Measurements from ENCODE around the gene ZNHIT6.

Gene ZNHIT6

GRCh38 chr1:85615586-85616363, 92.5 kb downstream of the ZNHIT6 start:
- TF ChIP-seq FOXP2 (optimal IDR thresholded peaks at IDR 0.05; ENCODE audit: borderline replicate concordance, extremely low read depth, extremely low read length, insufficient read depth) (no peak), TAF1 (IDR thresholded peaks at IDR 0.05; ENCODE audit: borderline replicate concordance, insufficient read depth, low read length) (no peak), SIN3A (IDR thresholded peaks at IDR 0.05; ENCODE audit: borderline replicate concordance, insufficient read depth, low read length) (no peak)

DNA sequence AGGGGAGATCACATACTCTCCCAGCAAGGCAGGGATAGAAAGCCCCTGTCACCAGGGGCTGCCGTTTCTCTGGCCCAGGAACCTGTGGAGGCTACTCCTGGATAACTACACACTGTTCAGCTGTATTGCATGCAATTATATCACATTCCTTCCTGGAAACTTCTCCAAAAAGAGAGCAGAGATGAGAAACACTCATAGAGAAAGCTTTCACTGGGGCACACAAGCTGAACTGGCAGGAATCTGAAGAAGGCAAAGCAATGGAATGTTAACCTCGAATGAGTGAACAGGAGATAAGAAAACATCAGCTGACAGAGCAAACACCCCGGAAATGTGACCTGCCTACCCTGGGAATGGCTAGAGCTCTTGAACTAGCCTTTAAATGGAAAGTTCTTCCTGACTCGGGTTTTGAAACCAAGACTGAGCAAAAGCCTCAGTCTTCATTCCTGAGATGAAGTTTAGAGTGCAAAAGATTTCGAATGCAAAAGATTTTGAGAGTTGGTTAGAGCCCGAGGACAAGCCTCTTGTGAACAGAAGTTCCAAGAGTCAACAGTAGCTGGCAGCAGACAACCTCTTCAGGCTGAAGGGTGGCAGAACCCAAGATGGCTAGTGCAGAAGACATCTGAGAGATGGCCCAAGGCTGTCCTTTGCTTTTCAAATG, 95.4 kb downstream of the ZNHIT6 start:
- TF ChIP-seq TAF1 (IDR thresholded peaks at IDR 0.05; ENCODE audit: borderline replicate concordance, insufficient read depth, low read length) (no peak), REST (IDR thresholded peaks at IDR 0.05; ENCODE audit: insufficient read depth in 1 of 2, low read depth in 2 of 2, low read length in 2 of 2) (no peak), POLR2AphosphoS5 (IDR thresholded peaks at IDR 0.05; ENCODE audit: low read depth, low read length) (no peak), SIN3A (IDR thresholded peaks at IDR 0.05; ENCODE audit: borderline replicate concordance, insufficient read depth, low read length) (no peak), FOXP2 (optimal IDR thresholded peaks at IDR 0.05; ENCODE audit: borderline replicate concordance, extremely low read depth, extremely low read length, insufficient read depth) (no peak)

GRCh38 chr1:85611856-85612255, 96.4 kb downstream of the ZNHIT6 start:
- TF ChIP-seq TAF1 (IDR thresholded peaks at IDR 0.05; ENCODE audit: borderline replicate concordance, insufficient read depth, low read length) (no peak), POLR2AphosphoS5 (IDR thresholded peaks at IDR 0.05; ENCODE audit: low read depth, low read length) (no peak), FOXP2 (optimal IDR thresholded peaks at IDR 0.05; ENCODE audit: borderline replicate concordance, extremely low read depth, extremely low read length, insufficient read depth) (no peak), REST (IDR thresholded peaks at IDR 0.05; ENCODE audit: insufficient read depth in 1 of 2, low read depth in 2 of 2, low read length in 2 of 2) (no peak), SIN3A (IDR thresholded peaks at IDR 0.05; ENCODE audit: borderline replicate concordance, insufficient read depth, low read length) (no peak)

- no peak for TF ChIP-seq FOXP2 (optimal IDR thresholded peaks at IDR 0.05; ENCODE audit: borderline replicate concordance, extremely low read depth, extremely low read length, insufficient read depth)
- TF ChIP-seq SIN3A (IDR thresholded peaks at IDR 0.05; ENCODE audit: borderline replicate concordance, insufficient read depth, low read length) = no peak
- no peak for TF ChIP-seq POLR2AphosphoS5 (IDR thresholded peaks at IDR 0.05; ENCODE audit: low read depth, low read length)
- no peak for TF ChIP-seq REST (IDR thresholded peaks at IDR 0.05; ENCODE audit: insufficient read depth in 1 of 2, low read depth in 2 of 2, low read length in 2 of 2)
- TF ChIP-seq TAF1 (IDR thresholded peaks at IDR 0.05; ENCODE audit: borderline replicate concordance, insufficient read depth, low read length) = no peak
Observed at GRCh38 chr1:85611425-85611824, 96.8 kb downstream of the ZNHIT6 start.

- TF ChIP-seq TAF1 (IDR thresholded peaks at IDR 0.05; ENCODE audit: borderline replicate concordance, insufficient read depth, low read length) (no peak), FOXP2 (optimal IDR thresholded peaks at IDR 0.05; ENCODE audit: borderline replicate concordance, extremely low read depth, extremely low read length, insufficient read depth) (no peak), POLR2AphosphoS5 (IDR thresholded peaks at IDR 0.05; ENCODE audit: low read depth, low read length) (no peak), SIN3A (IDR thresholded peaks at IDR 0.05; ENCODE audit: borderline replicate concordance, insufficient read depth, low read length) (no peak), REST (IDR thresholded peaks at IDR 0.05; ENCODE audit: insufficient read depth in 1 of 2, low read depth in 2 of 2, low read length in 2 of 2) (no peak)
Observed at GRCh38 chr1:85609976-85610375, 98.3 kb downstream of the ZNHIT6 start.

All from PFSK-1 (cell line).